GM23338 (cell line): ENCODE data around the gene PSD4. TPM values are rescaled to one million over a fixed set of nuclear protein-coding genes. Genes with fewer than 3 reads are reported as not detected.

Source experiments
- ATAC-seq: fragments of 200-7000 bp; cut with Tn5 transposase; 3 replicates; pipeline ENCODE4 v1.9.1; 2020
- DNase-seq: peaks from one replicate; pipeline ENCODE4 v3.0.0-alpha.2; 2015; ENCODE audit warnings: low spot score
- H2AFZ ChIP-seq: fragments of 200-600 bp; sonication (generic); 2 replicates; pipeline ENCODE4 v1.8.0; 2016; ENCODE audit warnings: antibody characterized with exemption, mild to moderate bottlenecking, moderate library complexity
- H3F3A ChIP-seq: fragments of 200-600 bp; sonication (generic); replicated peaks from 2 replicates; pipeline ENCODE4 v1.8.0; 2017; ENCODE audit warnings: antibody characterized with exemption, mixed run types, low read depth
- H3K27ac ChIP-seq: fragments of 200-600 bp; sonication (generic); 2 replicates; pipeline ENCODE4 v1.6.1; 2016; ENCODE audit warnings: low read depth
- H3K27me3 ChIP-seq: fragments of 200-600 bp; sonication (generic); 2 replicates; pipeline ENCODE4 v1.8.0; 2016; ENCODE audit warnings: mild to moderate bottlenecking, mixed run types, moderate library complexity; ENCODE audit not compliant: insufficient read depth
- H3K36me3 ChIP-seq: fragments of 200-600 bp; sonication (generic); 2 replicates; pipeline ENCODE4 v1.8.0; 2016; ENCODE audit warnings: mild to moderate bottlenecking; ENCODE audit not compliant: insufficient read depth
- H3K4me1 ChIP-seq: fragments of 200-600 bp; sonication (generic); 2 replicates; pipeline ENCODE4 v1.8.0; 2016; ENCODE audit warnings: mild to moderate bottlenecking, moderate library complexity; ENCODE audit not compliant: insufficient read depth
- H3K4me2 ChIP-seq: fragments of 200-600 bp; sonication (generic); 2 replicates; pipeline ENCODE4 v1.7.1; 2017; ENCODE audit warnings: mixed run types
- H3K4me3 ChIP-seq: fragments of 200-600 bp; sonication (generic); 2 replicates; pipeline ENCODE4 v1.6.1; 2016; ENCODE audit warnings: mixed run types
- H3K79me2 ChIP-seq: fragments of 200-600 bp; sonication (generic); replicated peaks from 2 replicates; pipeline ENCODE4 v1.8.0; 2017; ENCODE audit warnings: mild to moderate bottlenecking; ENCODE audit not compliant: insufficient read depth
- H3K9me2 ChIP-seq: fragments of 200-600 bp; sonication (generic); 2 replicates; pipeline ENCODE4 v1.8.0; 2017; ENCODE audit not compliant: insufficient read depth
- H4K20me1 ChIP-seq: fragments of 200-600 bp; sonication (generic); replicated peaks from 2 replicates; pipeline ENCODE4 v1.8.0; 2017; ENCODE audit warnings: mild to moderate bottlenecking; ENCODE audit not compliant: insufficient read depth
- H3K27ac Mint-ChIP-seq: 2 replicates; pipeline ENCODE4 v1.8.0; 2020; ENCODE audit warnings: inconsistent platforms, mild to moderate bottlenecking, moderate library complexity, mixed read lengths
- H3K27me3 Mint-ChIP-seq: 3 replicates; pipeline ENCODE4 v1.8.0; 2022; ENCODE audit warnings: low read depth, mild to moderate bottlenecking, moderate library complexity, mixed read lengths, inconsistent platforms; ENCODE audit not compliant: insufficient read depth, poor library complexity
- H3K36me3 Mint-ChIP-seq: 3 replicates; pipeline ENCODE4 v1.8.0; 2021; ENCODE audit warnings: low read depth, mild to moderate bottlenecking, inconsistent platforms, moderate library complexity, mixed read lengths
- H3K4me1 Mint-ChIP-seq: 3 replicates; pipeline ENCODE4 v1.8.0; 2020; ENCODE audit warnings: mild to moderate bottlenecking, inconsistent platforms, mixed read lengths
- H3K4me3 Mint-ChIP-seq: 3 replicates; pipeline ENCODE4 v1.8.0; 2021; ENCODE audit warnings: moderate library complexity, mild to moderate bottlenecking, inconsistent platforms, mixed read lengths
- H3K9me3 Mint-ChIP-seq: 3 replicates; pipeline ENCODE4 v1.8.0; 2020; ENCODE audit warnings: moderate library complexity, mild to moderate bottlenecking, inconsistent platforms, mixed read lengths
- CREB1 ChIP-seq: fragments of 250-450 bp; sonication (Bioruptor Pico); IDR thresholded peaks from 2 replicates; pipeline ENCODE4 v1.5.0; 2020; ENCODE audit warnings: low read depth, mild to moderate bottlenecking, moderate library complexity
- EZH2 ChIP-seq: fragments of 200-600 bp; sonication (generic); IDR thresholded peaks from one replicate; pipeline ENCODE4 v1.8.0; 2017; ENCODE audit warnings: antibody characterized with exemption, mild to moderate bottlenecking, low read depth; ENCODE audit not compliant: unreplicated experiment
- EZH2phosphoT487 ChIP-seq: fragments of 200-600 bp; sonication (generic); IDR thresholded peaks from one replicate; pipeline ENCODE4 v1.8.1; 2018; ENCODE audit warnings: antibody characterized with exemption; ENCODE audit not compliant: unreplicated experiment
- NANOG ChIP-seq: IDR thresholded peaks from 2 replicates; pipeline ENCODE4 v1.6.1; 2016; ENCODE audit warnings: antibody characterized with exemption, borderline replicate concordance
- POLR2AphosphoS5 ChIP-seq: IDR thresholded peaks from 2 replicates; pipeline ENCODE4 v1.6.1; 2016; ENCODE audit warnings: antibody characterized with exemption, low read depth
- STAT1 ChIP-seq: IDR thresholded peaks from one replicate; pipeline ENCODE4 v1.6.1; 2016; ENCODE audit warnings: antibody characterized with exemption; ENCODE audit not compliant: unreplicated experiment
- ZNF114 ChIP-seq: fragments of 250-450 bp; sonication (Bioruptor Pico); IDR thresholded peaks from 2 replicates; pipeline ENCODE4 v1.5.0; 2020; ENCODE audit warnings: mild to moderate bottlenecking, moderate library complexity
- ZNF331 ChIP-seq: fragments of 250-450 bp; sonication (Bioruptor Pico); IDR thresholded peaks from 2 replicates; pipeline ENCODE4 v1.5.0; 2020; ENCODE audit warnings: low read depth, mild to moderate bottlenecking, moderate library complexity
- polyA plus RNA-seq: library from polyadenylated mRNA; unstranded; fragments of >200 nt; fragmentation: Nextera tagmentation; extraction: Ambion mirVana; gene quantifications from 2 replicates; pipeline ENCODE4 v1.2.1, GENCODE V29; 2016
- total RNA-seq: library from RNA; depleted of rRNA; stranded (reverse); fragments of >200 nt; shearing (Covaris generic); gene quantifications from 2 replicates; pipeline ENCODE4 v1.2.3, GENCODE V29; 2014
- TF ChIP-seq, protein P1 (sequence below): fragments of 250-450 bp; sonication (Bioruptor Pico); IDR thresholded peaks from 2 replicates; pipeline ENCODE4 v1.5.0; 2020; ENCODE audit warnings: mild to moderate bottlenecking, moderate library complexity
- TF ChIP-seq, protein P2 (sequence below): IDR thresholded peaks from one replicate; pipeline ENCODE4 v1.6.1; 2018; ENCODE audit warnings: antibody characterized with exemption; ENCODE audit not compliant: unreplicated experiment

The PSD4 gene
- total and polyA plus RNA-seq, 2 experiments from 2014 or later, result 0.06 to 0.66 TPM

DNA sequence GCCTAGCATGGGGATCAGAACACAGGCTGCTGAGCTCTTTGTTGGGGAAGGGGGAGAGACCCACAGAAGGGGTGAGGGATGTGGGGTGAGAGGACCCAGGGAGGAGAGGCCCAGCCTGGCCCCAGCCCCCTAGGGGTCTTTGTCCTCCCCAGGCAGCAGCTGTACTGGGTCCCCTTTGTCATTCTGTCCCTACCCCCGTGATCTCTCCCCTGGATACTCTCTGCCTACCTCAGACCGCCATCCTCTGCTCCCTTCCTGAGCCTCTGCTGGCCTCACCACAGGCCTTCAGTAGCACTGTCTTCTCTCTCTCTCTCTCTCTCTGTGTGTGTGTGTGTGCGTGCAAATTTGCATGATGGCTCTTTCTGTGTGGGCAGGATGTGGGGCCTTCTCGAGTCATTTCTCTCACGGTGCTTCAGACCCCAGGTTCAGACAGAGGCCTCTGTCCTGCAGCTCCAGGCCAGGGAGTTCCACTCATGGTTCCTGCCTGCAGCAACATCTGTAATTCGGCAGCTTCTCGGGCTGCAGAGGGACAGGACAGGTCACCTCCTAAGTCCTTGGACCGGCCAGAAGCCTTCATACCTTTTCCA lies 1.4 kb downstream of the PSD4 start:
- DNase-seq, result no peak
- Histone ChIP-seq H3K79me2 (no peaks in the 10 kb centered on the region), H3K4me2 (no peak overlapping the region), H3K4me1 (no peaks in the 10 kb centered on the region; the same call in 1 of the 2 replicates), H2AFZ (0 out of 2 replicates have a peak overlapping the region, but pooled peaks have one; percentile 18), H3K9me2 (no peaks in the 10 kb centered on the region), H3K27me3 (no peaks in the 10 kb centered on the region), H4K20me1 (no peaks in the 10 kb centered on the region), H3K4me3 (no peak overlapping the region), H3K36me3 (no peaks in the 10 kb centered on the region), H3K27ac (no peak overlapping the region), H3F3A (no peaks in the 10 kb centered on the region)
- H3K36me3 Mint-ChIP-seq, result no peaks in the 10 kb centered on the region
- H3K4me1 Mint-ChIP-seq, result peaks cover 26% of the 10 kb centered on the region
- no peak overlapping the region for H3K4me3 Mint-ChIP-seq
- TF ChIP-seq, protein P1, sequence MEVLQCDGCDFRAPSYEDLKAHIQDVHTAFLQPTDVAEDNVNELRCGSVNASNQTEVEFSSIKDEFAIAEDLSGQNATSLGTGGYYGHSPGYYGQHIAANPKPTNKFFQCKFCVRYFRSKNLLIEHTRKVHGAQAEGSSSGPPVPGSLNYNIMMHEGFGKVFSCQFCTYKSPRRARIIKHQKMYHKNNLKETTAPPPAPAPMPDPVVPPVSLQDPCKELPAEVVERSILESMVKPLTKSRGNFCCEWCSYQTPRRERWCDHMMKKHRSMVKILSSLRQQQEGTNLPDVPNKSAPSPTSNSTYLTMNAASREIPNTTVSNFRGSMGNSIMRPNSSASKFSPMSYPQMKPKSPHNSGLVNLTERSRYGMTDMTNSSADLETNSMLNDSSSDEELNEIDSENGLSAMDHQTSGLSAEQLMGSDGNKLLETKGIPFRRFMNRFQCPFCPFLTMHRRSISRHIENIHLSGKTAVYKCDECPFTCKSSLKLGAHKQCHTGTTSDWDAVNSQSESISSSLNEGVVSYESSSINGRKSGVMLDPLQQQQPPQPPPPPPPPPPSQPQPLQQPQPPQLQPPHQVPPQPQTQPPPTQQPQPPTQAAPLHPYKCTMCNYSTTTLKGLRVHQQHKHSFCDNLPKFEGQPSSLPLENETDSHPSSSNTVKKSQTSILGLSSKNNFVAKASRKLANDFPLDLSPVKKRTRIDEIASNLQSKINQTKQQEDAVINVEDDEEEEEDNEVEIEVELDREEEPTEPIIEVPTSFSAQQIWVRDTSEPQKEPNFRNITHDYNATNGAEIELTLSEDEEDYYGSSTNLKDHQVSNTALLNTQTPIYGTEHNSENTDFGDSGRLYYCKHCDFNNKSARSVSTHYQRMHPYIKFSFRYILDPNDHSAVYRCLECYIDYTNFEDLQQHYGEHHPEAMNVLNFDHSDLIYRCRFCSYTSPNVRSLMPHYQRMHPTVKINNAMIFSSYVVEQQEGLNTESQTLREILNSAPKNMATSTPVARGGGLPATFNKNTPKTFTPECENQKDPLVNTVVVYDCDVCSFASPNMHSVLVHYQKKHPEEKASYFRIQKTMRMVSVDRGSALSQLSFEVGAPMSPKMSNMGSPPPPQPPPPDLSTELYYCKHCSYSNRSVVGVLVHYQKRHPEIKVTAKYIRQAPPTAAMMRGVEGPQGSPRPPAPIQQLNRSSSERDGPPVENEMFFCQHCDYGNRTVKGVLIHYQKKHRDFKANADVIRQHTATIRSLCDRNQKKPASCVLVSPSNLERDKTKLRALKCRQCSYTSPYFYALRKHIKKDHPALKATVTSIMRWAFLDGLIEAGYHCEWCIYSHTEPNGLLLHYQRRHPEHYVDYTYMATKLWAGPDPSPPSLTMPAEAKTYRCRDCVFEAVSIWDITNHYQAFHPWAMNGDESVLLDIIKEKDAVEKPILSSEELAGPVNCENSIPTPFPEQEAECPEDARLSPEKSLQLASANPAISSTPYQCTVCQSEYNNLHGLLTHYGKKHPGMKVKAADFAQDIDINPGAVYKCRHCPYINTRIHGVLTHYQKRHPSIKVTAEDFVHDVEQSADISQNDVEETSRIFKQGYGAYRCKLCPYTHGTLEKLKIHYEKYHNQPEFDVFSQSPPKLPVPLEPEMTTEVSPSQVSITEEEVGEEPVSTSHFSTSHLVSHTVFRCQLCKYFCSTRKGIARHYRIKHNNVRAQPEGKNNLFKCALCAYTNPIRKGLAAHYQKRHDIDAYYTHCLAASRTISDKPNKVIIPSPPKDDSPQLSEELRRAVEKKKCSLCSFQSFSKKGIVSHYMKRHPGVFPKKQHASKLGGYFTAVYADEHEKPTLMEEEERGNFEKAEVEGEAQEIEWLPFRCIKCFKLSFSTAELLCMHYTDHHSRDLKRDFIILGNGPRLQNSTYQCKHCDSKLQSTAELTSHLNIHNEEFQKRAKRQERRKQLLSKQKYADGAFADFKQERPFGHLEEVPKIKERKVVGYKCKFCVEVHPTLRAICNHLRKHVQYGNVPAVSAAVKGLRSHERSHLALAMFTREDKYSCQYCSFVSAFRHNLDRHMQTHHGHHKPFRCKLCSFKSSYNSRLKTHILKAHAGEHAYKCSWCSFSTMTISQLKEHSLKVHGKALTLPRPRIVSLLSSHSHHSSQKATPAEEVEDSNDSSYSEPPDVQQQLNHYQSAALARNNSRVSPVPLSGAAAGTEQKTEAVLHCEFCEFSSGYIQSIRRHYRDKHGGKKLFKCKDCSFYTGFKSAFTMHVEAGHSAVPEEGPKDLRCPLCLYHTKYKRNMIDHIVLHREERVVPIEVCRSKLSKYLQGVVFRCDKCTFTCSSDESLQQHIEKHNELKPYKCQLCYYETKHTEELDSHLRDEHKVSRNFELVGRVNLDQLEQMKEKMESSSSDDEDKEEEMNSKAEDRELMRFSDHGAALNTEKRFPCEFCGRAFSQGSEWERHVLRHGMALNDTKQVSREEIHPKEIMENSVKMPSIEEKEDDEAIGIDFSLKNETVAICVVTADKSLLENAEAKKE (CRISPR knock-in tag), result no peak
- peaks cover 5% of the 10 kb centered on the region for H3K27me3 Mint-ChIP-seq
- ATAC-seq, result peak; percentile 44
- H3K27ac Mint-ChIP-seq, result no peak overlapping the region
- H3K9me3 Mint-ChIP-seq, result no peaks in the 10 kb centered on the region

DNA sequence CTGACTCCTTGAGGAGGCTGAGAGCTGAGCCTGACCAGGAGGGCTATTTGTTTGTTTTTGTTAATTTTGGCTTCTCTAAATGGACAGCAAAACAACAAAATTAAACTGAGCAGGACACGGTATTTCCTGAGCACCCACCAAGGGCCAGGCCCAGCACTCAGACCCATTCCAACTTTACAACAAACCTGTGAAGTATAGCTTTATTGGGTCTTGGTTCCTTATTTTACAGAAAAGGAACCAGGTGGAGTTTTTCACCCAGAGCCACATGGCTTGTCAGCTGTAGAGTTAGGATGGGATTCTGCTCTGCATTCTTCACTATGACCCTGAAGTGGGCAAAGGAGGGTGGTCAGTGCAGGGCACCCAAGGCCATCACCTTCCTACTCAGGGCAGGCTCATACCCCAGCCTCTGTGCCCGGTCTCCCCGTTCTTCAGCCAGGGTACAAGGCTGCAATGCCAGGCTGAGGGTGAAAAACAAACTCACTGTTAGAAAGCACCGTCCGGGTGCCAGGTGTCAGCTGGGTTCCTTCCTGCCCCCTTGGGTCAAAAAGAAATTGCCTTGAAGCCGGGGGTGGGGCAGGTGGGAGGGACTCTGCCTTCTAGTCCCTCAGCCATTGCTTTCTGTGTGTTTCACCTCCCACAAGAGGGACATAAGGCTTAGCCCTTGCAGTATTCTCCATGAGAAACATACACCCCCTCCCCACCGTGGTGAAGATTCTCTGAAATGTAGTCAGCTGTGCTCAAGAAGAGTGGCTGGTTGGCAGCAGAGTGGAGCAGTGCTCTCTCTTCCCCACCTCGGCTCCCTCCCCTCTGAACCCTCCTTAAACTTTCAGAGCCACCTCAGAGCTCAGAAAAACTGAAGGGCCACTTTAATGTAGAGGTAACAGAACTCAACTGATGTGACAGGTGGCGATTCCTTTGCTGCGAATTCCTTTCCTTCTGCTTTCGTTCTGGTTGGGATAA lies 2.2 kb downstream of the PSD4 start:
- Mint-ChIP-seq H3K4me3 (no peak overlapping the region), H3K36me3 (no peaks in the 10 kb centered on the region), H3K27ac (no peak overlapping the region), H3K27me3 (peaks cover 7% of the 10 kb centered on the region), H3K4me1 (peaks cover 31% of the 10 kb centered on the region), H3K9me3 (no peaks in the 10 kb centered on the region)
- H3K4me3 ChIP-seq, result no peak overlapping the region
- no peaks in the 10 kb centered on the region for H3K9me2 ChIP-seq
- no peaks in the 10 kb centered on the region for H4K20me1 ChIP-seq
- H3K27ac ChIP-seq, result no peak overlapping the region
- no peak for DNase-seq
- H2AFZ ChIP-seq, result 0 out of 2 replicates have a peak overlapping the region, but pooled peaks have one; percentile 18
- no peaks in the 10 kb centered on the region for H3K36me3 ChIP-seq
- no peaks in the 10 kb centered on the region for H3F3A ChIP-seq
- no peak overlapping the region for H3K4me2 ChIP-seq
- H3K79me2 ChIP-seq, result no peaks in the 10 kb centered on the region
- no peaks in the 10 kb centered on the region; the same call in 1 of the 2 replicates for H3K4me1 ChIP-seq
- ATAC-seq, result no peak
- no peaks in the 10 kb centered on the region for H3K27me3 ChIP-seq
- no peak for TF ChIP-seq POLR2AphosphoS5
- TF ChIP-seq EZH2, result no peak
- no peak for TF ChIP-seq NANOG
- no peak for TF ChIP-seq CREB1 (CRISPR knock-in tag)
- TF ChIP-seq, protein P2, sequence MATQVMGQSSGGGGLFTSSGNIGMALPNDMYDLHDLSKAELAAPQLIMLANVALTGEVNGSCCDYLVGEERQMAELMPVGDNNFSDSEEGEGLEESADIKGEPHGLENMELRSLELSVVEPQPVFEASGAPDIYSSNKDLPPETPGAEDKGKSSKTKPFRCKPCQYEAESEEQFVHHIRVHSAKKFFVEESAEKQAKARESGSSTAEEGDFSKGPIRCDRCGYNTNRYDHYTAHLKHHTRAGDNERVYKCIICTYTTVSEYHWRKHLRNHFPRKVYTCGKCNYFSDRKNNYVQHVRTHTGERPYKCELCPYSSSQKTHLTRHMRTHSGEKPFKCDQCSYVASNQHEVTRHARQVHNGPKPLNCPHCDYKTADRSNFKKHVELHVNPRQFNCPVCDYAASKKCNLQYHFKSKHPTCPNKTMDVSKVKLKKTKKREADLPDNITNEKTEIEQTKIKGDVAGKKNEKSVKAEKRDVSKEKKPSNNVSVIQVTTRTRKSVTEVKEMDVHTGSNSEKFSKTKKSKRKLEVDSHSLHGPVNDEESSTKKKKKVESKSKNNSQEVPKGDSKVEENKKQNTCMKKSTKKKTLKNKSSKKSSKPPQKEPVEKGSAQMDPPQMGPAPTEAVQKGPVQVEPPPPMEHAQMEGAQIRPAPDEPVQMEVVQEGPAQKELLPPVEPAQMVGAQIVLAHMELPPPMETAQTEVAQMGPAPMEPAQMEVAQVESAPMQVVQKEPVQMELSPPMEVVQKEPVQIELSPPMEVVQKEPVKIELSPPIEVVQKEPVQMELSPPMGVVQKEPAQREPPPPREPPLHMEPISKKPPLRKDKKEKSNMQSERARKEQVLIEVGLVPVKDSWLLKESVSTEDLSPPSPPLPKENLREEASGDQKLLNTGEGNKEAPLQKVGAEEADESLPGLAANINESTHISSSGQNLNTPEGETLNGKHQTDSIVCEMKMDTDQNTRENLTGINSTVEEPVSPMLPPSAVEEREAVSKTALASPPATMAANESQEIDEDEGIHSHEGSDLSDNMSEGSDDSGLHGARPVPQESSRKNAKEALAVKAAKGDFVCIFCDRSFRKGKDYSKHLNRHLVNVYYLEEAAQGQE, result no peak
- TF ChIP-seq ZNF114 (CRISPR knock-in tag), result no peak
- no peak for TF ChIP-seq ZNF331 (CRISPR knock-in tag)
- TF ChIP-seq EZH2phosphoT487, result no peak
- no peak for TF ChIP-seq STAT1
